ENCODE results near the gene COL19A1.
A peak's percentile ranks its signal among the peaks of the same experiment; 100 is the strongest.

COL19A1 gene

DNA sequence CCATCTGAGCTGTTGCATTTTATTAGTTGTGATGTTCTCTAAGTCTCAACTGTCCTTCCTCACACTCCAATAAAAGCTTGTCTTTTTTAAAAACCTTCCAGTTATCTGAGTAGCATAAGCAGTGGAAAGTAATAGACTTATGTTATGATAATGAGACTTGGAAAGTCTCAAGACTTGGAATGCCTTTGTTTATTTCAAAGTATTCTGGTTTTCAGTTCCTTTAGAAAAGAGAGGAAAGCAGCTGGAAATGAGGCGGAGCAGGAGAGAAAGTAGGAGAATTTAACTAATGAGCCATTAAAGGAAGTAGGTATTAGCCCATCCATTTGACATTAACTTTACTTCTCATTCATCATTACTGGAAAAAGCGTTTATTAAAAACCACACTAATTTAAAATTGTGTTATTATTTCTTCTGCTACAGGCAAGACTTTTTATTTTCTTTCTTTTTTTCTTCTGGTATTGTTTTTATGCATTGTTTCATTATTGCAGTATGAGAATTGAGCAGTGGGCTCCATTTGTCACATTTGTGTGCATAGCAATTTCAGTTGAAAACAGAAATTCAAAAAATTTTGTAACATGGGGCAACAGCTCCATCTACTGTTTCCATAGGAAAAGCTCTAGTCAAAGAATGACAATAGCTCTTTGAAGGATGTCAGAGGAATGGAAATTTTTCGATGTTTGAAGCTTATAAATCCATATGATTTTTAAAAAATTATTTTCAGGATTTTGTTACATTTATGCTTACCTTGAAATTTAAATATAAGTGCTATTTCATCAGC is 241.7 kb downstream of the COL19A1 start:
- Histone ChIP-seq H4K20me1 (ENCODE audit: insufficient read depth, low read length) (no peaks in the 10 kb centered on the region), H3K9me2 (replicated peaks; ENCODE audit: insufficient read depth, low read length) (no peaks in the 10 kb centered on the region), H3F3A (ENCODE audit: insufficient read depth, low read length) (no peaks in the 10 kb centered on the region), H3K4me2 (ENCODE audit: low read depth, low read length) (no peak overlapping the region), H3K9ac (ENCODE audit: low read length) (no peak overlapping the region), H3K79me2 (ENCODE audit: low read length) (no peaks in the 10 kb centered on the region), H3K36me3 (replicated peaks; ENCODE audit: insufficient read depth, low read length) (no peaks in the 10 kb centered on the region), H3K27me3 (replicated peaks; ENCODE audit: insufficient read depth, low read length) (no peaks in the 10 kb centered on the region), H3K4me1 (ENCODE audit: low read length) (no peaks in the 10 kb centered on the region), H2AFZ (ENCODE audit: low read length) (no peak overlapping the region), H3K27ac (ENCODE audit: low read length) (no peak overlapping the region), H3K4me3 (ENCODE audit: low read length) (no peak overlapping the region), H3K9me3 (replicated peaks; ENCODE audit: insufficient read depth, low read length) (no peaks in the 10 kb centered on the region)
- TF ChIP-seq, protein P1, sequence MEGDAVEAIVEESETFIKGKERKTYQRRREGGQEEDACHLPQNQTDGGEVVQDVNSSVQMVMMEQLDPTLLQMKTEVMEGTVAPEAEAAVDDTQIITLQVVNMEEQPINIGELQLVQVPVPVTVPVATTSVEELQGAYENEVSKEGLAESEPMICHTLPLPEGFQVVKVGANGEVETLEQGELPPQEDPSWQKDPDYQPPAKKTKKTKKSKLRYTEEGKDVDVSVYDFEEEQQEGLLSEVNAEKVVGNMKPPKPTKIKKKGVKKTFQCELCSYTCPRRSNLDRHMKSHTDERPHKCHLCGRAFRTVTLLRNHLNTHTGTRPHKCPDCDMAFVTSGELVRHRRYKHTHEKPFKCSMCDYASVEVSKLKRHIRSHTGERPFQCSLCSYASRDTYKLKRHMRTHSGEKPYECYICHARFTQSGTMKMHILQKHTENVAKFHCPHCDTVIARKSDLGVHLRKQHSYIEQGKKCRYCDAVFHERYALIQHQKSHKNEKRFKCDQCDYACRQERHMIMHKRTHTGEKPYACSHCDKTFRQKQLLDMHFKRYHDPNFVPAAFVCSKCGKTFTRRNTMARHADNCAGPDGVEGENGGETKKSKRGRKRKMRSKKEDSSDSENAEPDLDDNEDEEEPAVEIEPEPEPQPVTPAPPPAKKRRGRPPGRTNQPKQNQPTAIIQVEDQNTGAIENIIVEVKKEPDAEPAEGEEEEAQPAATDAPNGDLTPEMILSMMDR (IDR thresholded peaks at IDR 0.05; ENCODE audit: low read length) = peak; percentile 66
- TF ChIP-seq EZH2 (optimal IDR thresholded peaks at IDR 0.05; ENCODE audit: low read depth, low read length) = no peak
- DNase-seq = peak; percentile 57

DNA sequence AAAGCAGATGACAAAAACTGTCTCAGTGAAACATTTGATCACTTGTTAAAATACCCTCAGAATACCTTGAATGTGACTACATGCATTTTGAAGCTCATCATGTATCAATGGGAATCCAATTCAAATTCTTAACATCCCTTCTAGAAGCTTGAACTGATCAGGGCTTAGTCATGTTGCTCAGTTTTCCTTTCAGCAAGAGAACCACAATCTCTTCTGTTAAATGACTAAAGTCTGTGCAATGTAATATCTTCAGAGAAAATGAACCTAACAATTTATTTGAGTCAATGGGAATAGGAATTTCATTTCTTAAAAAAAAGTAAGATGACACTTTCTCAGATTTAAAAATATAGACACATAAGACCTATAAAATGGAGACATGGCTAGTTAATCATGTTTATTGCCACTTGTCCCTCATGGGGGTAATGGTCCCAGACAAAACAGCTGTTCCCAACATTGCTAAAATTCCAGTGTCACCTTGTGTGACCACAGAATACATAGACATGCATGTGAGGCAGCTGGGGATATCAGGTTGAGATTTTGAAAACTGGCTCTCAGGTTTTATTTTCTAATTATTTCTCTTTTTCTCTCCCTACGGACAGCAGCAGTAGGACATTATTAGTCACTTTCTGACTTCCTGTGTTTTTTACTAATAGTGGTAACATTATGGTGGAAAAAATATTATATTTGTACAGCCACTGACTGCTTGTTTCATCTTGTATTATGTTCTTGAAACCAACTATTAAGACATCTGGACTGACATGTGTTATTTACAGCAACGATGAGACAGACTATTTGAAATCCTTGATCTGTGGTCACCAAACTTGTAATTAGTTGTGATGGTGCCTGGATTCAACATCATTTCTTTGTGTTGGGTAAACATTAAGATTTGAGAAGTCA is 244.0 kb downstream of the COL19A1 start:
- no peak for DNase-seq
- Histone ChIP-seq H3K4me2 (ENCODE audit: low read depth, low read length) (no peak overlapping the region), H3K9me2 (replicated peaks; ENCODE audit: insufficient read depth, low read length) (no peaks in the 10 kb centered on the region), H4K20me1 (ENCODE audit: insufficient read depth, low read length) (no peaks in the 10 kb centered on the region), H3K36me3 (replicated peaks; ENCODE audit: insufficient read depth, low read length) (no peaks in the 10 kb centered on the region), H3K9me3 (replicated peaks; ENCODE audit: insufficient read depth, low read length) (no peaks in the 10 kb centered on the region), H3K4me1 (ENCODE audit: low read length) (no peaks in the 10 kb centered on the region), H2AFZ (ENCODE audit: low read length) (no peak overlapping the region), H3K27me3 (replicated peaks; ENCODE audit: insufficient read depth, low read length) (no peaks in the 10 kb centered on the region), H3K9ac (ENCODE audit: low read length) (no peak overlapping the region), H3K79me2 (ENCODE audit: low read length) (no peaks in the 10 kb centered on the region), H3F3A (ENCODE audit: insufficient read depth, low read length) (no peaks in the 10 kb centered on the region), H3K27ac (ENCODE audit: low read length) (no peak overlapping the region), H3K4me3 (ENCODE audit: low read length) (no peak overlapping the region)
- no peak for TF ChIP-seq EZH2phosphoT487 (IDR thresholded peaks at IDR 0.05; ENCODE audit: low read length)
- TF ChIP-seq EZH2 (optimal IDR thresholded peaks at IDR 0.05; ENCODE audit: low read depth, low read length) = no peak
- TF ChIP-seq, protein P1 (IDR thresholded peaks at IDR 0.05; ENCODE audit: low read length) = no peak

GRCh38 chr6:70111737-70112136 is 245.4 kb downstream of the COL19A1 start:
- Histone ChIP-seq H3K27me3 (replicated peaks; ENCODE audit: insufficient read depth, low read length) (no peaks in the 10 kb centered on the region), H3K79me2 (ENCODE audit: low read length) (no peaks in the 10 kb centered on the region), H3K9me2 (replicated peaks; ENCODE audit: insufficient read depth, low read length) (no peaks in the 10 kb centered on the region), H3K36me3 (replicated peaks; ENCODE audit: insufficient read depth, low read length) (no peaks in the 10 kb centered on the region), H3K9me3 (replicated peaks; ENCODE audit: insufficient read depth, low read length) (no peaks in the 10 kb centered on the region), H3F3A (ENCODE audit: insufficient read depth, low read length) (no peaks in the 10 kb centered on the region), H3K4me2 (ENCODE audit: low read depth, low read length) (no peak overlapping the region), H3K27ac (ENCODE audit: low read length) (no peak overlapping the region), H3K4me3 (ENCODE audit: low read length) (no peak overlapping the region), H3K4me1 (ENCODE audit: low read length) (no peaks in the 10 kb centered on the region), H2AFZ (ENCODE audit: low read length) (no peak overlapping the region), H3K9ac (ENCODE audit: low read length) (no peak overlapping the region), H4K20me1 (ENCODE audit: insufficient read depth, low read length) (no peaks in the 10 kb centered on the region)
- DNase-seq = no peak
- TF ChIP-seq, protein P1 (IDR thresholded peaks at IDR 0.05; ENCODE audit: low read length) = no peak
- TF ChIP-seq EZH2phosphoT487 (IDR thresholded peaks at IDR 0.05; ENCODE audit: low read length) (no peak), EZH2 (optimal IDR thresholded peaks at IDR 0.05; ENCODE audit: low read depth, low read length) (no peak)

Measured in MM.1S (cell line).